Measurements from ENCODE around the gene CLDND2. TPM values are rescaled to one million over a fixed set of nuclear protein-coding genes. Genes with fewer than 3 reads are reported as not detected.

Gene CLDND2
- total RNA-seq = not detected in 2 replicates

GRCh38 chr19:51368366-51369282, at the start of gene CLDND2:
TSS of gene CLDND2 (minus strand) at chr19:51369003. CDS start at chr19:51368577, 426 bp downstream.

GRCh38 chr19:51417107-51417809, 48.5 kb upstream of the CLDND2 start, which contains the start of gene SIGLEC10:
TSS of gene SIGLEC10 (minus strand) at chr19:51417642. CDS start at chr19:51417581, 61 bp downstream.

DNA sequence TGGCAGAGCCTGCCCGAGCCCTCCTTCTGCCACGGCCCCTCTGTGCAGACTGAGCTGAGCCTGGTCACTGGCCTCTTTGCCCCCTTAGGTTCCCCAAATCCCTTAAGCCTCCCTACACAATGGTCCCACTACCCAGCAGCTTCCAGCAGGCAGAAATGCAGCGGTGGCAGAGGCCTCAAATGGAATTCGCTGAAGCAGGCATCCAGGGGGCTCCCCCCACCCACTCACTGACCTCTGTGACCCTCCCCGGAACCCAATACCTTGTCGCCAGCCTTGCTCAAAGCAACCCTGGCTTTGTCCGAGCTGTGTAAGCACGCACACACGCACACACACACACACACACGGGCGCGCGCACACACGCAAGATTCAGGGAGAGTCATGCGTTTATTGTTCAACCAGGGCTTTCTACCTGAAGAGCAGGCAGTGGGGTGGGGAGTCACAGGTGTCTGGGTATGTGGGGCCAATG, 19.2 kb upstream of the CLDND2 start, which contains the start of gene LIM2:
LIM2 (minus strand) TSS at position 51 of the 466 bp plus-strand sequence. CDS start 531 bp downstream, outside the sequence.

GRCh38 chr19:51372649-51373504, 4.1 kb upstream of the CLDND2 start, which contains the start of gene NKG7:
TSS of gene NKG7 (minus strand) at chr19:51372654. CDS start at chr19:51372535, 119 bp downstream.

GRCh38 chr19:51365965-51366388, 2.8 kb downstream of the CLDND2 start, which contains the start of gene ETFB:
TSS of gene ETFB (minus strand) at chr19:51366388. CDS start at chr19:51366326, 62 bp downstream.

GRCh38 chr19:51341976-51342580, 26.7 kb downstream of the CLDND2 start, which contains the start of gene VSIG10L:
TSS of gene VSIG10L (minus strand) at chr19:51342139. CDS start at chr19:51342124, 15 bp downstream.

Other genes starting within 250 kb of the CLDND2 start
- not detected in 2 replicates for gene SIGLEC9, start 244.1 kb downstream of the CLDND2 start, total RNA-seq
- gene SIGLEC7, start 226.7 kb downstream of the CLDND2 start, total RNA-seq = not detected in 2 replicates
- not detected in 2 replicates for gene CD33, start 143.9 kb downstream of the CLDND2 start, total RNA-seq
- not detected in 2 replicates for gene SIGLECL1, start 117.9 kb downstream of the CLDND2 start, total RNA-seq
- gene IGLON5, start 57.4 kb downstream of the CLDND2 start, total RNA-seq = not detected in 2 replicates
- 6.3 and 6.6 TPM in 2 replicates for gene VSIG10L, start 26.9 kb downstream of the CLDND2 start, total RNA-seq
- 150 and 158 TPM in 2 replicates for gene ETFB, start 2.6 kb downstream of the CLDND2 start, total RNA-seq
- gene NKG7, start 3.7 kb upstream of the CLDND2 start, total RNA-seq = not detected in 2 replicates
- not detected in 2 replicates for gene LIM2, start 19.0 kb upstream of the CLDND2 start, total RNA-seq
- not detected in 2 replicates for gene C19orf84, start 21.6 kb upstream of the CLDND2 start, total RNA-seq
- gene SIGLEC10, start 48.6 kb upstream of the CLDND2 start, total RNA-seq = not detected in 2 replicates
- gene SIGLEC8, start 89.5 kb upstream of the CLDND2 start, total RNA-seq = not detected in 2 replicates
- not detected in 2 replicates for gene CEACAM18, start 109.5 kb upstream of the CLDND2 start, total RNA-seq
- not detected in 2 replicates for gene SIGLEC12, start 132.8 kb upstream of the CLDND2 start, total RNA-seq
- gene SIGLEC6, start 162.7 kb upstream of the CLDND2 start, total RNA-seq = not detected in 2 replicates
- gene ZNF175, start 202.3 kb upstream of the CLDND2 start, total RNA-seq = 0.19 and 1.4 TPM in 2 replicates

Measured in airway epithelial cell (primary cell).